NT2/D1 (cell line): ENCODE results near the gene GPSM3.
"Not testable (repeated sequence)": the region's sequence is repeated elsewhere in the genome, so short reads cannot be mapped to it uniquely, and the experiment has no call there.

Experiments used
- DNase-seq: peaks from one replicate; pipeline ENCODE4 v3.0.0-alpha.2; 2011; ENCODE audit warnings: low read depth, low spot score
- H3K27me3 ChIP-seq: 2 replicates; pipeline ENCODE4 v1.6.0; 2011; ENCODE audit warnings: mild to moderate bottlenecking; ENCODE audit not compliant: insufficient read length, insufficient read depth
- H3K36me3 ChIP-seq: 2 replicates; pipeline ENCODE4 v1.6.1; 2011; ENCODE audit warnings: mild to moderate bottlenecking, low read length, mixed read lengths; ENCODE audit not compliant: insufficient read depth, insufficient read length
- H3K4me1 ChIP-seq: 2 replicates; pipeline ENCODE4 v1.5.1; 2011; ENCODE audit not compliant: insufficient read depth, insufficient read length
- H3K4me3 ChIP-seq: 2 replicates; pipeline ENCODE4 v1.5.1; 2011; ENCODE audit warnings: low read depth; ENCODE audit not compliant: insufficient read length
- H3K9ac ChIP-seq: 2 replicates; pipeline ENCODE4 v1.6.0; 2011; ENCODE audit warnings: low read depth; ENCODE audit not compliant: insufficient read length
- H3K9me3 ChIP-seq: 2 replicates; pipeline ENCODE4 v1.5.1; 2011; ENCODE audit warnings: mild to moderate bottlenecking, low read length; ENCODE audit not compliant: insufficient read depth
- SUZ12 ChIP-seq: IDR thresholded peaks from 2 replicates; pipeline ENCODE4 v1.6.1; 2011; ENCODE audit not compliant: insufficient read length, insufficient read depth; ENCODE audit errors: extremely low read depth
- YY1 ChIP-seq: IDR thresholded peaks from 2 replicates; pipeline ENCODE4 v1.6.1; 2011; ENCODE audit not compliant: insufficient read length, insufficient read depth
- ZNF274 ChIP-seq: IDR thresholded peaks from 2 replicates; pipeline ENCODE4 v1.6.1; 2011; ENCODE audit warnings: mild to moderate bottlenecking, low read depth, low read length

Gene GPSM3

GRCh38 chr6:32189742-32190053 lies 2.7 kb downstream of the GPSM3 start:
- no peak for DNase-seq
- Histone ChIP-seq H3K9ac (peak overlapping the region; percentile 83), H3K4me1 (peaks cover 8% of the 10 kb centered on the region)

GRCh38 chr6:32189069-32189741 lies 3.2 kb downstream of the GPSM3 start:
- Histone ChIP-seq H3K4me3 (peak overlapping the region; percentile 58), H3K9me3 (no peaks in the 10 kb centered on the region), H3K27me3 (no peaks in the 10 kb centered on the region), H3K4me1 (peaks cover 10% of the 10 kb centered on the region), H3K36me3 (peaks cover 22% of the 10 kb centered on the region), H3K9ac (peak overlapping the region; percentile 83)
- TF ChIP-seq YY1 (no peak), ZNF274 (no peak), SUZ12 (no peak)
- no peak for DNase-seq

More at GRCh38 chr6:32189742-32190053, 2.7 kb downstream of the GPSM3 start:
- H3K36me3 ChIP-seq = peaks cover 22% of the 10 kb centered on the region
- no peaks in the 10 kb centered on the region for H3K27me3 ChIP-seq
- peak overlapping the region; percentile 58 for H3K4me3 ChIP-seq
- H3K9me3 ChIP-seq = no peaks in the 10 kb centered on the region
- TF ChIP-seq SUZ12 = no peak
- no peak for TF ChIP-seq ZNF274
- no peak for TF ChIP-seq YY1

GRCh38 chr6:32188381-32189068 lies 3.9 kb downstream of the GPSM3 start:
- no peak for DNase-seq
- peaks cover 10% of the 10 kb centered on the region for H3K4me1 ChIP-seq
- TF ChIP-seq SUZ12 (no peak), ZNF274 (no peak), YY1 (no peak)
- H3K9ac ChIP-seq = peak overlapping the region; percentile 83
- no peaks in the 10 kb centered on the region for H3K27me3 ChIP-seq
- H3K36me3 ChIP-seq = peaks cover 23% of the 10 kb centered on the region
- H3K4me3 ChIP-seq = peak overlapping the region; percentile 58
- H3K9me3 ChIP-seq = no peaks in the 10 kb centered on the region

- not testable (repeated sequence) for H3K4me3 ChIP-seq, H3K27me3 ChIP-seq, DNase-seq, H3K9me3 ChIP-seq, H3K9ac ChIP-seq
- Histone ChIP-seq H3K4me1 (peaks cover 10% of the 10 kb centered on the region), H3K36me3 (peaks cover 30% of the 10 kb centered on the region)
These were observed 4.6 kb downstream of the GPSM3 start for GRCh38 chr6:32187725-32188380.

GRCh38 chr6:32187009-32187709 lies 5.3 kb downstream of the GPSM3 start:
- Histone ChIP-seq H3K9ac (no peak overlapping the region), H3K4me1 (peaks cover 11% of the 10 kb centered on the region), H3K4me3 (no peak overlapping the region), H3K36me3 (peaks cover 37% of the 10 kb centered on the region), H3K9me3 (no peaks in the 10 kb centered on the region), H3K27me3 (no peaks in the 10 kb centered on the region)
- no peak for TF ChIP-seq ZNF274
- no peak for TF ChIP-seq YY1
- no peak for TF ChIP-seq SUZ12
- DNase-seq = no peak

GRCh38 chr6:32186151-32186840 lies 6.1 kb downstream of the GPSM3 start:
- H3K36me3 ChIP-seq = peaks cover 41% of the 10 kb centered on the region
- not testable (repeated sequence) for H3K4me1 ChIP-seq, DNase-seq, H3K27me3 ChIP-seq, H3K9ac ChIP-seq, H3K9me3 ChIP-seq, H3K4me3 ChIP-seq

GRCh38 chr6:32185681-32186131 lies 6.7 kb downstream of the GPSM3 start:
- H3K9ac ChIP-seq, H3K4me1 ChIP-seq, H3K9me3 ChIP-seq, H3K27me3 ChIP-seq, DNase-seq, H3K4me3 ChIP-seq: not testable (repeated sequence)
- peaks cover 47% of the 10 kb centered on the region for H3K36me3 ChIP-seq
